Esophagus squamous epithelium (tissue), 4 donors: ENCODE measurements around the gene NFYB.

Experiments used
- CTCF ChIP-seq, 6 experiments: fragments of 450-650 bp in 4 of 6; fragments of 200-600 bp in 2 of 6; sonication (generic) in 2 of 6; IDR thresholded peaks; one replicate each; pipeline ENCODE4 v1.5.1; 2016 to 2019; ENCODE audit warnings: antibody characterized with exemption in 6 of 6, mild to moderate bottlenecking in 4 of 6, moderate library complexity in 4 of 6
- POLR2A ChIP-seq, 4 donors: fragments of 450-650 bp; IDR thresholded peaks; one replicate each; pipeline ENCODE4 v1.6.1; 2017; ENCODE audit warnings: antibody characterized with exemption in 4 of 4, mild to moderate bottlenecking in 4 of 4, moderate library complexity in 3 of 4

- TF ChIP-seq POLR2A (IDR thresholded peaks at IDR 0.05) (no peak), CTCF (IDR thresholded peaks at IDR 0.05) (no peak)
Measured at GRCh38 chr12:104142543-104142942, 4.5 kb upstream of the NFYB start.
